HCT116 (cell line): ENCODE data around the gene CAPN5. TPM values are rescaled to one million over a fixed set of nuclear protein-coding genes. Genes with fewer than 3 reads are reported as not detected.

ENCODE experiments used
- ATAC-seq: fragments of 200-7000 bp; cut with Tn5 transposase; 2 replicates; pipeline ENCODE4 v1.9.1; 2020; ENCODE audit warnings: mild to moderate bottlenecking, moderate library complexity
- BruUV-seq: library from RNA; stranded (reverse); fragments of 400-500 nt; replicated peaks from 2 replicates; lab custom pipeline; 2021; lab: Mats Ljungman, UMichigan
- CTCF ChIA-PET: fragments of 300-600 bp; sonication (Branson Sonifier 250); formaldehyde crosslinking; loops from one replicate; lab custom pipeline; 2021; ENCODE audit warnings: antibody characterized with exemption; lab: Charles Lee
- POLR2A ChIA-PET: fragments of 300-600, 350-600 bp; sonication (Branson Sonifier 250); formaldehyde crosslinking; loops from one replicate; lab custom pipeline; 2021; ENCODE audit warnings: antibody characterized with exemption; lab: Charles Lee
- RAD21 ChIA-PET, 2 experiments: fragments of 300-600 bp; sonication (Branson Sonifier 250); formaldehyde crosslinking; loops; one replicate each; lab custom pipeline; 2023; ENCODE audit warnings: low total read pairs in 2 of 2; ENCODE audit not compliant: uncharacterized antibody in 2 of 2, unreplicated experiment in 2 of 2, low non-redundant PET in 1 of 2; lab: Charles Lee
- DNase-seq: peaks from one replicate; pipeline ENCODE4 v3.0.0-alpha.2; 2010; ENCODE audit warnings: low read depth, low spot score
- H2AFZ ChIP-seq: fragments of 200-600 bp; shearing (Covaris generic), sonication (generic); 2 replicates; pipeline ENCODE4 v1.6.1; 2017; ENCODE audit warnings: low read depth, mixed run types, mixed read lengths, antibody characterized with exemption, low read length; ENCODE audit not compliant: poor library complexity, severe bottlenecking
- H3K27ac ChIP-seq: 2 replicates; pipeline ENCODE4 v1.5.1; 2012; ENCODE audit warnings: low read depth, low read length
- H3K27me3 ChIP-seq: fragments of 200-600 bp; sonication (generic); 2 replicates; pipeline ENCODE4 v1.6.1; 2016; ENCODE audit warnings: mixed run types, low read length, mixed read lengths; ENCODE audit not compliant: insufficient read depth
- H3K36me3 ChIP-seq, 2 experiments: fragments of 200-500 bp in 1 of 2; fragments of 200-600 bp in 1 of 2; sonication (Bioruptor generic) in 1 of 2; sonication (generic) in 1 of 2; 2 replicates each; pipeline versions ENCODE4 v1.5.1 to v1.6.1; 2014 to 2016; ENCODE audit warnings: low read length in 2 of 2, inconsistent platforms in 1 of 2, mixed read lengths in 1 of 2, mixed run types in 1 of 2; ENCODE audit not compliant: insufficient read depth in 2 of 2, control insufficient read depth in 1 of 2
- H3K4me1 ChIP-seq, 2 experiments: fragments of 200-600 bp in 1 of 2; sonication (generic) in 1 of 2; 2 replicates each; pipeline versions ENCODE4 v1.5.1 to v1.6.1; 2012 to 2017; ENCODE audit warnings: low read length in 2 of 2, inconsistent platforms in 1 of 2, mild to moderate bottlenecking in 1 of 2, mixed read lengths in 1 of 2, mixed run types in 1 of 2, moderate library complexity in 1 of 2; ENCODE audit not compliant: insufficient read depth in 2 of 2, control insufficient read depth in 1 of 2
- H3K4me2 ChIP-seq: fragments of 200-600 bp; sonication (generic); 2 replicates; pipeline ENCODE4 v1.6.1; 2017; ENCODE audit warnings: mixed run types, low read length, mixed read lengths
- H3K4me3 ChIP-seq, 2 experiments: fragments of 200-600 bp in 1 of 2; sonication (generic) in 1 of 2; replicated peaks in 1 of 2; 2 replicates each; pipeline ENCODE4 v1.5.1; 2011 to 2016; ENCODE audit warnings: low read length in 2 of 2, control low read depth in 1 of 2, low read depth in 1 of 2, mild to moderate bottlenecking in 1 of 2, mixed read lengths in 1 of 2, mixed run types in 1 of 2
- H3K79me2 ChIP-seq: fragments of 200-600 bp; sonication (generic); 2 replicates; pipeline ENCODE4 v1.6.1; 2017; ENCODE audit warnings: mild to moderate bottlenecking, mixed run types, low read length, moderate library complexity, mixed read lengths; ENCODE audit not compliant: insufficient read depth
- H3K9ac ChIP-seq: fragments of 200-600 bp; sonication (generic); 2 replicates; pipeline ENCODE4 v1.6.1; 2016; ENCODE audit warnings: low read length, mixed read lengths
- H3K9me2 ChIP-seq: fragments of 200-600 bp; sonication (generic), shearing (Covaris generic); 2 replicates; pipeline ENCODE4 v1.6.1; 2017; ENCODE audit warnings: mixed run types, mild to moderate bottlenecking, moderate library complexity; ENCODE audit not compliant: insufficient read depth
- H3K9me3 ChIP-seq, 2 experiments: fragments of 200-500 bp in 1 of 2; fragments of 200-600 bp in 1 of 2; sonication (Bioruptor generic) in 1 of 2; sonication (generic) in 1 of 2; 2 replicates each; pipeline ENCODE4 v1.6.1; 2014 to 2017; ENCODE audit warnings: low read length in 2 of 2, mixed read lengths in 2 of 2, inconsistent platforms in 1 of 2, low read depth in 1 of 2, mild to moderate bottlenecking in 1 of 2, mixed run types in 1 of 2, moderate library complexity in 1 of 2; ENCODE audit not compliant: control insufficient read depth in 1 of 2, insufficient read depth in 1 of 2
- H4K20me1 ChIP-seq: fragments of 200-600 bp; sonication (generic), shearing (Covaris generic); 2 replicates; pipeline ENCODE4 v1.6.1; 2017; ENCODE audit warnings: mixed run types, mild to moderate bottlenecking, moderate library complexity; ENCODE audit not compliant: insufficient read depth
- CEBPB ChIP-seq: IDR thresholded peaks from 2 replicates; pipeline ENCODE4 v1.6.1; 2012; ENCODE audit warnings: low read depth
- EGR1 ChIP-seq: IDR thresholded peaks from 2 replicates; pipeline ENCODE4 v1.6.1; 2012; ENCODE audit warnings: low read depth
- FOSL1 ChIP-seq: IDR thresholded peaks from 2 replicates; pipeline ENCODE4 v1.6.1; 2012; ENCODE audit warnings: low read depth
- JUND ChIP-seq: IDR thresholded peaks from 2 replicates; pipeline ENCODE4 v1.6.1; 2012
- MAX ChIP-seq: IDR thresholded peaks from 2 replicates; pipeline ENCODE4 v1.6.1; 2012
- SIN3A ChIP-seq: IDR thresholded peaks from 2 replicates; pipeline ENCODE4 v1.6.1; 2012; ENCODE audit warnings: low read depth
- SP1 ChIP-seq: IDR thresholded peaks from 2 replicates; pipeline ENCODE4 v1.6.1; 2012; ENCODE audit warnings: low read depth
- SRF ChIP-seq: IDR thresholded peaks from 2 replicates; pipeline ENCODE4 v1.6.1; 2012; ENCODE audit warnings: low read depth
- ZFX ChIP-seq: fragments of 450-650 bp; IDR thresholded peaks from 2 replicates; pipeline ENCODE4 v1.6.1; 2017
- ZNF274 ChIP-seq: fragments of 200-500 bp; sonication (Bioruptor generic); IDR thresholded peaks from 2 replicates; pipeline ENCODE4 v1.6.1; 2014; ENCODE audit warnings: mild to moderate bottlenecking, low read depth, low read length, inconsistent platforms
- intact Hi-C: fragments of 100-400 bp; cut with micrococcal nuclease; formaldehyde crosslinking; loops from 2 replicates; pipeline ENCODE4 v1.10.0; 2022
- total RNA-seq: library from RNA; stranded (reverse); gene quantifications from one replicate; pipeline ENCODE4 v1.2.1, GENCODE V29; 2021; ENCODE audit not compliant: unreplicated experiment
- TF ChIP-seq, protein P1 (sequence below): IDR thresholded peaks from 2 replicates; pipeline ENCODE4 v1.6.1; 2012; ENCODE audit warnings: low read depth
- TF ChIP-seq, protein P2 (sequence below): IDR thresholded peaks from 2 replicates; pipeline ENCODE4 v1.6.1; 2012
- TF ChIP-seq, protein P3 (sequence below), 3 experiments: fragments of 200-600 bp in 1 of 3; sonication (generic) in 1 of 3; IDR thresholded peaks in 2 of 3; conservative IDR thresholded peaks in 1 of 3; 2 replicates each; pipeline ENCODE4 v1.5.1; 2012 to 2017; ENCODE audit warnings: low read depth in 2 of 3, low read length in 2 of 3, antibody characterized with exemption in 1 of 3, borderline replicate concordance in 1 of 3, control low read depth in 1 of 3, mild to moderate bottlenecking in 1 of 3, mixed read lengths in 1 of 3, mixed run types in 1 of 3, moderate library complexity in 1 of 3; ENCODE audit not compliant: insufficient read depth in 1 of 3

The CAPN5 gene
- total RNA-seq, 1 experiment from 2014 or later, result 8.6 TPM

DNA sequence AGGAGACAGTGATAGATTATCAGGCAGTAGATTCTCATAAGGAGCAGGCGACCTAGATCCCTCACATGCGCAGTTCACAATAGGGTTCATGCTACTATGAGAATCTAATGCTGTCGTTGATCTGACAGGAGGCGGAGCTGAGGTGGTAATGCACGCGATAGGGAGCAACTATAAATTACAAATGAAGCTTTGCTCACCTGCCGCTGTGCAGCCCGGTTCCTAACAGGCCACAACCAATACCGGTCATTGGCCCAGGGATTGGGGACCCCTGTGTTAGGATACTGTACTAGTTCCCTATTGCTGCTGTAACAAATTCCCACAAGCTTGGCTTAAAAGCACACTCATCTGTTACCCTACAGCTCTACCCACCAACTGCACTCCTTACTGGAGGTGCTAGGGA, 21.9 kb upstream of the CAPN5 start:
- intact Hi-C loops, result loop anchor here (5.0 kb wide), 1 partner anchor 502 kb away; no protein-coding TSS in a partner anchor
- no peaks in the 10 kb centered on the region for H3K27me3 ChIP-seq
- H3K36me3 ChIP-seq, result no peaks in the 10 kb centered on the region
- TF ChIP-seq, protein P1, sequence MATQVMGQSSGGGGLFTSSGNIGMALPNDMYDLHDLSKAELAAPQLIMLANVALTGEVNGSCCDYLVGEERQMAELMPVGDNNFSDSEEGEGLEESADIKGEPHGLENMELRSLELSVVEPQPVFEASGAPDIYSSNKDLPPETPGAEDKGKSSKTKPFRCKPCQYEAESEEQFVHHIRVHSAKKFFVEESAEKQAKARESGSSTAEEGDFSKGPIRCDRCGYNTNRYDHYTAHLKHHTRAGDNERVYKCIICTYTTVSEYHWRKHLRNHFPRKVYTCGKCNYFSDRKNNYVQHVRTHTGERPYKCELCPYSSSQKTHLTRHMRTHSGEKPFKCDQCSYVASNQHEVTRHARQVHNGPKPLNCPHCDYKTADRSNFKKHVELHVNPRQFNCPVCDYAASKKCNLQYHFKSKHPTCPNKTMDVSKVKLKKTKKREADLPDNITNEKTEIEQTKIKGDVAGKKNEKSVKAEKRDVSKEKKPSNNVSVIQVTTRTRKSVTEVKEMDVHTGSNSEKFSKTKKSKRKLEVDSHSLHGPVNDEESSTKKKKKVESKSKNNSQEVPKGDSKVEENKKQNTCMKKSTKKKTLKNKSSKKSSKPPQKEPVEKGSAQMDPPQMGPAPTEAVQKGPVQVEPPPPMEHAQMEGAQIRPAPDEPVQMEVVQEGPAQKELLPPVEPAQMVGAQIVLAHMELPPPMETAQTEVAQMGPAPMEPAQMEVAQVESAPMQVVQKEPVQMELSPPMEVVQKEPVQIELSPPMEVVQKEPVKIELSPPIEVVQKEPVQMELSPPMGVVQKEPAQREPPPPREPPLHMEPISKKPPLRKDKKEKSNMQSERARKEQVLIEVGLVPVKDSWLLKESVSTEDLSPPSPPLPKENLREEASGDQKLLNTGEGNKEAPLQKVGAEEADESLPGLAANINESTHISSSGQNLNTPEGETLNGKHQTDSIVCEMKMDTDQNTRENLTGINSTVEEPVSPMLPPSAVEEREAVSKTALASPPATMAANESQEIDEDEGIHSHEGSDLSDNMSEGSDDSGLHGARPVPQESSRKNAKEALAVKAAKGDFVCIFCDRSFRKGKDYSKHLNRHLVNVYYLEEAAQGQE, result no peak
- TF ChIP-seq EGR1 (no peak), FOSL1 (no peak), SP1 (no peak), SIN3A (no peak), MAX (no peak), JUND (no peak), SRF (no peak), ZNF274 (no peak), ZFX (no peak), CEBPB (no peak)
- TF ChIP-seq, protein P2, sequence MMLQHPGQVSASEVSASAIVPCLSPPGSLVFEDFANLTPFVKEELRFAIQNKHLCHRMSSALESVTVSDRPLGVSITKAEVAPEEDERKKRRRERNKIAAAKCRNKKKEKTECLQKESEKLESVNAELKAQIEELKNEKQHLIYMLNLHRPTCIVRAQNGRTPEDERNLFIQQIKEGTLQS, result no peak
- TF ChIP-seq, protein P3, sequence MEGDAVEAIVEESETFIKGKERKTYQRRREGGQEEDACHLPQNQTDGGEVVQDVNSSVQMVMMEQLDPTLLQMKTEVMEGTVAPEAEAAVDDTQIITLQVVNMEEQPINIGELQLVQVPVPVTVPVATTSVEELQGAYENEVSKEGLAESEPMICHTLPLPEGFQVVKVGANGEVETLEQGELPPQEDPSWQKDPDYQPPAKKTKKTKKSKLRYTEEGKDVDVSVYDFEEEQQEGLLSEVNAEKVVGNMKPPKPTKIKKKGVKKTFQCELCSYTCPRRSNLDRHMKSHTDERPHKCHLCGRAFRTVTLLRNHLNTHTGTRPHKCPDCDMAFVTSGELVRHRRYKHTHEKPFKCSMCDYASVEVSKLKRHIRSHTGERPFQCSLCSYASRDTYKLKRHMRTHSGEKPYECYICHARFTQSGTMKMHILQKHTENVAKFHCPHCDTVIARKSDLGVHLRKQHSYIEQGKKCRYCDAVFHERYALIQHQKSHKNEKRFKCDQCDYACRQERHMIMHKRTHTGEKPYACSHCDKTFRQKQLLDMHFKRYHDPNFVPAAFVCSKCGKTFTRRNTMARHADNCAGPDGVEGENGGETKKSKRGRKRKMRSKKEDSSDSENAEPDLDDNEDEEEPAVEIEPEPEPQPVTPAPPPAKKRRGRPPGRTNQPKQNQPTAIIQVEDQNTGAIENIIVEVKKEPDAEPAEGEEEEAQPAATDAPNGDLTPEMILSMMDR (IDR thresholded peaks at IDR 0.05 in 2 of 3, conservative IDR thresholded peaks at IDR 0.05 in 1 of 3; ENCODE audit: borderline replicate concordance in 1 of 3, insufficient read depth in 1 of 3, low read depth in 2 of 3, low read length in 2 of 3), result no peak
- ChIA-PET CTCF (interaction anchor here (1.1 to 4.4 kb wide), 7 partner anchors 11 to 311 kb away, joined by 3 to 69 read pairs (median 5); partner anchors contain the start of gene B3GNT6), RAD21 (interaction anchor here (1.3 to 1.7 kb wide), 3 partner anchors 47 to 125 kb away, joined by 3 to 11 read pairs (median 5); no protein-coding TSS in a partner anchor), POLR2A (no interaction called here)
- ATAC-seq (no peak), DNase-seq (no peak)
- no peaks in the 10 kb centered on the region for H4K20me1 ChIP-seq
- H2AFZ ChIP-seq, result no peak overlapping the region
- H3K4me3 ChIP-seq, result no peak overlapping the region
- H3K79me2 ChIP-seq, result no peaks in the 10 kb centered on the region
- no peak overlapping the region for H3K27ac ChIP-seq
- H3K4me1 ChIP-seq, result peaks cover 2 to 20% of the 10 kb centered on the region in 2 experiments; a peak in 3 of 4 replicates
- H3K9ac ChIP-seq, result no peak overlapping the region
- no TSS peak for BruUV-seq
- no peaks in the 10 kb centered on the region for H3K9me3 ChIP-seq
- H3K4me2 ChIP-seq, result no peak overlapping the region
- no peaks in the 10 kb centered on the region for H3K9me2 ChIP-seq
